ENCODE measurements around the gene PITX2. TPM values are rescaled to one million over a fixed set of nuclear protein-coding genes. Genes with fewer than 3 reads are reported as not detected.

The PITX2 gene
- total RNA-seq, 1 donor from 2014 or later = not detected

- Histone ChIP-seq H3K4me3 (no peak overlapping the region), H3K9me3 (replicated peaks) (no peaks in the 10 kb centered on the region), H3K4me1 (peaks cover 21% of the 10 kb centered on the region), H3K36me3 (no peaks in the 10 kb centered on the region), H3K27ac (replicated peaks) (no peak overlapping the region), H3K27me3 (ENCODE audit: low read depth) (peaks cover 100% of the 10 kb centered on the region)
- TF ChIP-seq, protein P1, sequence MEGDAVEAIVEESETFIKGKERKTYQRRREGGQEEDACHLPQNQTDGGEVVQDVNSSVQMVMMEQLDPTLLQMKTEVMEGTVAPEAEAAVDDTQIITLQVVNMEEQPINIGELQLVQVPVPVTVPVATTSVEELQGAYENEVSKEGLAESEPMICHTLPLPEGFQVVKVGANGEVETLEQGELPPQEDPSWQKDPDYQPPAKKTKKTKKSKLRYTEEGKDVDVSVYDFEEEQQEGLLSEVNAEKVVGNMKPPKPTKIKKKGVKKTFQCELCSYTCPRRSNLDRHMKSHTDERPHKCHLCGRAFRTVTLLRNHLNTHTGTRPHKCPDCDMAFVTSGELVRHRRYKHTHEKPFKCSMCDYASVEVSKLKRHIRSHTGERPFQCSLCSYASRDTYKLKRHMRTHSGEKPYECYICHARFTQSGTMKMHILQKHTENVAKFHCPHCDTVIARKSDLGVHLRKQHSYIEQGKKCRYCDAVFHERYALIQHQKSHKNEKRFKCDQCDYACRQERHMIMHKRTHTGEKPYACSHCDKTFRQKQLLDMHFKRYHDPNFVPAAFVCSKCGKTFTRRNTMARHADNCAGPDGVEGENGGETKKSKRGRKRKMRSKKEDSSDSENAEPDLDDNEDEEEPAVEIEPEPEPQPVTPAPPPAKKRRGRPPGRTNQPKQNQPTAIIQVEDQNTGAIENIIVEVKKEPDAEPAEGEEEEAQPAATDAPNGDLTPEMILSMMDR (IDR thresholded peaks at IDR 0.05; ENCODE audit: borderline replicate concordance) = no peak
- no peak for DNase-seq
- intact Hi-C loops (cut with micrococcal nuclease) = no loop called here
These were observed 7.9 kb downstream of the PITX2 start for GRCh38 chr4:110614976-110615352.

DNA sequence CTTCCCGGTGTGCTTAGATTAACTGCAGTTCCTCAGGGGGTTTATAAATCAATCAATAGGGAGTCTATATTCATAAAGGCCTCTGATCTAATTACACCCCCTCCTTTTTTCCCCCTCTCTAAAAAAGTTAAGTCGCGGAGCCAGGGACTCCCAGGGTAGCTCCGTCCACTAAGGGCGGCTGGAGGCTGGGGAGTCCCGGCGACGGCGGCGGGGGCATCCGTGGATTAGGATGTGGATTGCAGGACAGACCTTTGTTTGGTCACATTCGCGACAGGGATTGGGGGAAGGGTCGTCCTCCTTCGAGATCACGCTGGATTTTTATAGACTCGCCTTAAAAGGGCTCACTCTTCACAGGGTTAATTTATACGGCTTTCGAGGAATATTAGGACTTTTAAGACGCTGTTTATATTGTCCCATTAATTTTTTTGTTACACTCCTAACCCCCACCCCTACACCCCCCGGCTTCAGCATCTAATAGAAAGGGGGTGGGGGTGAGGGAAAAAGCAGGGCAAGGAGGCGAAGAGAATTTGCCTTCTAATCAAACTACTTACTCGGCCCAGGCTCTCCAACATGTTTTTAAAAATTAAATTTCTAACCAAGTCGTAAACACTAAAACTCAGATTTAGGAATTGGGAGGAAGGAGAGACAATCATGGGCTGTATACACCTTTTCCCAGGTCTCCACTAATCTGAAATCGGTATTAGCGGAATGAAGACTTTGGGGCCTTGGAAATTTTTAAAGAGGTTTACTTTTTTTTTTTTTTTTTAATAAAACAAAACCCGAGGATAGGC is 8.5 kb downstream of the PITX2 start:
- Histone ChIP-seq H3K36me3 (no peaks in the 10 kb centered on the region), H3K27me3 (ENCODE audit: low read depth) (peaks cover 100% of the 10 kb centered on the region), H3K9me3 (replicated peaks) (no peaks in the 10 kb centered on the region), H3K4me1 (peaks cover 16% of the 10 kb centered on the region), H3K27ac (replicated peaks) (no peak overlapping the region), H3K4me3 (no peak overlapping the region)
- no peak for DNase-seq
- TF ChIP-seq, protein P1 (IDR thresholded peaks at IDR 0.05; ENCODE audit: borderline replicate concordance) = no peak
- intact Hi-C loops (cut with micrococcal nuclease) = no loop called here

DNA sequence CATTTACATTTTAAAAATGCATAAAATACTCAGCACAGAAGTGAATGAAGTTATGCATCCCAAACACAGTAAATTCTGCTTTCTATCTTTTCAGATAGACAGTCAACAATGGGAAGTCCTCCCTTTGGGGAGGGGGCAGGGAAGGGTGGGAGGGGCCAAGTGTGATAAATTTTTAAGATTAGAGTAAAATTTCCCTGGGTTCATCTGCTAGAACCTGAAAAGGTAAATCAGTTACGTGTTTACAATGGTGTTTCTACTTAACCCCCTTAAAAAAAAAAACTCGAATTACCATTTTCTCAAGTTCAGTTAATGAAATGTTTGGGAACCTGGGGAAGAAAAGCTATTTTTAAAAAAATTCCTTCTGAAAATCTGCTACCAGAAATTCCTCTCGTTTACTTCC is 9.1 kb downstream of the PITX2 start:
- TF ChIP-seq, protein P1 (IDR thresholded peaks at IDR 0.05; ENCODE audit: borderline replicate concordance) = no peak
- H3K27me3 ChIP-seq (ENCODE audit: low read depth) = peaks cover 100% of the 10 kb centered on the region
- H3K9me3 ChIP-seq (replicated peaks) = no peaks in the 10 kb centered on the region
- intact Hi-C loops (cut with micrococcal nuclease) = no loop called here
- H3K4me3 ChIP-seq = no peak overlapping the region
- peaks cover 14% of the 10 kb centered on the region for H3K4me1 ChIP-seq
- DNase-seq = no peak
- no peak overlapping the region for H3K27ac ChIP-seq (replicated peaks)
- H3K36me3 ChIP-seq = no peaks in the 10 kb centered on the region

GRCh38 chr4:110612631-110613269 is 10.1 kb downstream of the PITX2 start:
- Histone ChIP-seq H3K27ac (replicated peaks) (no peak overlapping the region), H3K27me3 (ENCODE audit: low read depth) (peaks cover 100% of the 10 kb centered on the region), H3K4me1 (peaks cover 8% of the 10 kb centered on the region), H3K9me3 (replicated peaks) (no peaks in the 10 kb centered on the region), H3K36me3 (no peaks in the 10 kb centered on the region), H3K4me3 (no peak overlapping the region)
- DNase-seq = no peak
- intact Hi-C loops (cut with micrococcal nuclease) = no loop called here
- TF ChIP-seq, protein P1 (IDR thresholded peaks at IDR 0.05; ENCODE audit: borderline replicate concordance) = no peak

DNA sequence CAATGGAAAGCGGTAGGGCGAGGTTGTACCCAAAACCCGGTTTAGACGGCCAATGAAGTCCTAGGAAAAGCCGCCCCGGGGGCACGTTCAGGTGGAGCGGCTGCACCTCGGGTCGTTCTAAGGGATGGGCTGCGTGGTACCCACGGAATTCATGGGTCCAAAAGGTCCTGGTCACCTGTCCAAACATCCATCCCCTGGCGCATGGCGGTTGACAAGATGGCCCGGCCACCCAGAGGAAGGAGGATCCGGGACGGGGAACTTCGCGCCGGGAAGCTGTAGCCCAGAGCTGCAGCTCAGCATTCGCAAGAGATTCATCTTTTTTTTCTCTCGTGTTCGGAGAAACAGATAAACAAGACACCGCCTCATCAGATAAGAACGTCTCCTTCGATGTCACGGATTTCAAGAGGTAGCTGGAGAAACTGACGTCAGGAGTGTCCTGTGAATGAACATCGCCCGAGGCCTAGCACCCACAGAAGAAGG is 10.9 kb downstream of the PITX2 start:
- peaks cover 100% of the 10 kb centered on the region for H3K27me3 ChIP-seq (ENCODE audit: low read depth)
- H3K27ac ChIP-seq (replicated peaks) = no peak overlapping the region
- intact Hi-C loops (cut with micrococcal nuclease) = no loop called here
- TF ChIP-seq, protein P1 (IDR thresholded peaks at IDR 0.05; ENCODE audit: borderline replicate concordance) = no peak
- no peaks in the 10 kb centered on the region for H3K36me3 ChIP-seq
- no peak overlapping the region for H3K4me3 ChIP-seq
- peaks cover 8% of the 10 kb centered on the region for H3K4me1 ChIP-seq
- no peak for DNase-seq
- no peaks in the 10 kb centered on the region for H3K9me3 ChIP-seq (replicated peaks)

Measured in left ventricle myocardium inferior (tissue), 1 donor.